ENCODE results near the gene AKAP9.

GRCh38 chr7:92100534-92100933 is 159.9 kb downstream of the AKAP9 start:
- TF ChIP-seq POLR2A (IDR thresholded peaks at IDR 0.05; ENCODE audit: low read length): no peak
- no peak for TF ChIP-seq GATA1 (IDR thresholded peaks at IDR 0.05; ENCODE audit: low read depth, low read length)

All from erythroblast (primary cell).